HG03097 (cell line): ENCODE measurements around the gene SOWAHD.
"Not testable (repeated sequence)": the region's sequence is repeated elsewhere in the genome, so short reads cannot be mapped to it uniquely, and the experiment has no call there.

Experiments used
- ATAC-seq: cut with Tn5 transposase; IDR thresholded peaks from one replicate; pipeline ENCODE4 v1.9.1; 2021; ENCODE audit not compliant: unreplicated experiment, low FRiP score

Gene SOWAHD, protein sequence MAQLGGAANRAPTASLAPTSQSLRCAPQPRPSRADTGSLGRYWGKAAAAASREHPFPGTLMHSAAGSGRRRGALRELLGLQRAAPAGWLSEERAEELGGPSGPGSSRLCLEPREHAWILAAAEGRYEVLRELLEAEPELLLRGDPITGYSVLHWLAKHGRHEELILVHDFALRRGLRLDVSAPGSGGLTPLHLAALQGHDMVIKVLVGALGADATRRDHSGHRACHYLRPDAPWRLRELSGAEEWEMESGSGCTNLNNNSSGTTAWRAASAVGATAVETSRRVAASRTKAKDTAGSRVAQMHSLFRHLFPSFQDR

DNA sequence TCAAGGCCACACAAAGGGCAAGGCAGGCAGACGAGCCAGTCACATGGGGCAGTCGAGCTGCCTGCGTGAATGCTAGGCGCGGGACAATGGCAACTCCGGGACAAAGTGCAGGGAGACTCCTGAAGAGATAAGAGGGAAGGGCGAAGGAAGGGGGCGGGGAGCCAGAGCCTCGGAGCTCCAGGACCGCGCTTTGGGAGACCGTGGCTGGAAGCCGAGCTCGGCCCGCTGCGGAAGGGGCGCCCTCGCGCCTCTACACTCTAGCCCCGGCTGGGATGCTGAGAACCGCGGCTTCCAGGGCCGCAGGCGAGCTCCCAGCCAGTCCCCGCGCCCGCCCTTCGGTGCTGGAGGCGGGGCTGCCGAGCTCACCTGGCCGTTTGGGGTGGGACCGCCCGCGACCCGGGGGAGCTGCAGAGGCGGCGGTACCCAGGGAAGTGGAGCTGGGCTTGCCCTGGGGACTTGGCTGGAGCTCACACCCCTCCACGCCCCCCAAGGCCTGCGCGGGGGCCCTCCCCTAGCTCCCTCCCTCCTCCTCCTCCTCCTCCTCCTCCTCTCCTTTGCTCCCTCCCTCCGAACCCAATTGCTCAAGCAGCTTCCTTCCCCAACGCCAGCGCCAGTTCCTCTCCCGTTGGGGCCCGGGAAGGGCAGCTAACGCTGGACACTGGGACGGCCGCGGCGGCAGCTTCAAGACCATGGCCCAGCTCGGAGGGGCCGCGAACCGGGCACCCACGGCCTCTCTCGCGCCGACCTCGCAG lies at the start of gene SOWAHD:
Gene SOWAHD (plus strand): TSS at position 610 of the 752 bp plus-strand sequence. CDS start 80 bp downstream, at position 690.
- no peak for ATAC-seq

DNA sequence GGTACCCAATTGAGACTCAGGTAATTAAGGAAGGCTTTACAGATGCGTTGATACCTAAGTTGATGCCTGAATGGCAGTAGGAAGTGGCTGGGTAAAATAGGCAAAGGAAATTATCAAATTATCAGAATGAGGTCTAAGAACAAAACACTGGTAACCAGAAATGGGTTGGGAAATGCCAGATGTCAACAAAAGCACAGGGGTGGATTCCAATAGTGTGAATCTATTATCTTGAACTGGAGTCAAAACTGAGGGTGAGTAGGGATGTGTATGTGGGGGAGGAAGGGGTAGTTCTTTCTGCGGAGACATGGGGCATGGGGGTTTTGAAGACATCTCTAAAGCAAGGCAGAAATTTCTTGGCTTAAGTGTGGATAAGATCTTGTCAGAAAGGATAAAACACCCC lies 49.5 kb upstream of the SOWAHD start:
- ATAC-seq = no peak

DNA sequence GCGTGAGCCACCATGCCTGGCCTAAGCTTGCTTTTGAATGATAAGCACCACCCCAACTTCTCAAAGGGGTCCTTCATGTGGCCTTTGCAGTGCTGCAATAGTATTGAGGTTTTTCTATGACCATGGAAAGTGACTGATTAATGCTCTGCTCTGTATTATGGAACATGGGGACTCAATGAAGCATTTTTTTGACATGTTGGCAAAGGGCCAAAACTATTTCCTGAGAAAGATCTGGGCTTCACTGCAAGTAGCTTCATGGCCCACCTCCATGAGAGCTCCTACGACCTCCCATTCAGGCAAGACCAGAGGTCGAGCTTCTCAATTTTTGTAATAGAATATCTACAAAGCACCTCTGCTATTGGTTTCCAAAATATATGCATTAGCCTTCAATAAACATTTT lies 48.8 kb upstream of the SOWAHD start:
- no peak for ATAC-seq

DNA sequence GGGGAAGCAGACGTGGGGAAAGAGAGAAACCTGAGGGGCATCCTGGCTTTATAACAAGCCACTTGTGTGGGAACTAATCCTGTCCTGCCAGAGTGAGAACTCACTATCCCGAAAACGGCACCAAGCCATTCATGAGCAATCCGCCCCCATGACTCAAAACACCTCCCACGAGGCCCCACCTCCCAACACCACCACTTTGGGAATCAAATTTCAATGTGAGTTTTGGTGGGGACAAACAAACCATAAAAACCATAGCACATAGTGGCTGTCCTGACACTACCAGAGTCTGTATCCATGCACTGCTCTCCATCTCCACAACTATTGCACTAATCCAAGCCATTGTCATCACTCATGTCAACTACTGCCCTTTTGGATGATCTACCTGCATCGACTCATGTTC lies 36.9 kb upstream of the SOWAHD start:
- ATAC-seq = no peak

DNA sequence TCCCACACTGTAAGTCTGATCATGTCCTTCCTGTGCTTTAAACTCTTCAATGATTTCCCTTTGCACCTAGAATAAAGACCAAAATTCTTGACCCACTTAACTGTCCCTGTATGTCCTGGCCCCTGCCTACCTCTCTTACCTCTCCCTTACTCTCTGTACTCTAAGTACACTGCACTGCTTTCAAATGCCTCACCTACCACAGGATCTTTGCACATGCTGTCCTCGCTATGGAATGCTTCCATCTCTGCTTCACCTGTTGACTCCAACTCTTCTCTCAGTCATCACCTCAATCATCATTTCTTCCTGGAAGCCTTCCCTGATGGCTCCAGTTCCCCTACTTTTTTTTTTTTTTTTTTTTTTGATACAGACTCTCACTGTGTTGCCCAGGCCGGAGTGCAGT lies 36.5 kb upstream of the SOWAHD start:
- ATAC-seq = no peak

DNA sequence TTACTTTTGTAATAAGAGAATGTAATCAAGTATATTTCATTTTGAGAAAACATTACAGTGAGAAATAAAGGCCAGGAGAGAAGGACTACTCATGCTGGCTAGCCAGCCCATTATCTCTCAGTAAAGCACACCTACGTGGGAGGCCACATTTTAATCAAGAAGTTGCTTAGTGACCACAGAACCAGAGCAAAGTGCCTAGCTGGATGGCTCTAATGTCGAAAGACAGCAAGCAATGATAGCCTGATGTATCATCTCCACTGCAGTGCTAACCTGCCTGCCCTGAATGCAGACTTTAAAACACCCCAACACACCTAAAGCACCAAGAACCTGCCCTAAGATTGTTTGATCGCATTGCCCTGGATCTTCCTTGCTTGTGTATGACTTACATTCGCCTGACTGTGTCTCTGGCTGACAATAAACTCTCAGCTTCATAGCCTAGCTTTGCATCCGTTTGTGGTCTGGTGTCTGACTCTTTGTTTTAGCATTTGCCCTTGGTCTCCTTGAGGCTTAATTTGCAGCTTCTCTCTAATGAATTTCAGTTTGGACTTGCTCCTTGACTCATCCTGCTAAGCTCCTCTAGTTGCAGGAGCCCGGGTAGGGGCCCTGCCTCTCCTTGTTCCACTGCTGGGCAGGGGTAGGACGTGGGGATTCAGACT lies 31.4 kb upstream of the SOWAHD start:
- ATAC-seq = no peak

DNA sequence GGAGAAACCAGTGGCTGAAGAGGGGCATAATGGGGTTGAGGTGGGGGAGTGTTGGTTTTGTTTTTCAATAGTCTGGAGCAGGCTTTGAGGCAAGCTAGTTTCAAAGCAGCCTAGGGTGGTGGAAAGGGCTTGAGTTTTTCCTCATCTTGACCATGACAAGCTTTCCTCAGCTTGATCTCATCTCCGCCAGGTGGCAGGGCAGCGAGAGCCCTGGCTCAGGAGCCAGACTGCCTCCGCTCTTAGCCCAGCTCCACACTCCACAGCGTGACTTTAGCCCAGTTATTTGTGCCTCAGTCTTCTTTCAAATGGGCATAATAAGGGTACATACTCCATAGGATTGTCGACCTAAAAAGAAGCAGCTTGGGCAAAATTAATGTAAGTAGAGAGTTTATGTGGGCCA lies 29.9 kb upstream of the SOWAHD start:
- ATAC-seq = no peak

DNA sequence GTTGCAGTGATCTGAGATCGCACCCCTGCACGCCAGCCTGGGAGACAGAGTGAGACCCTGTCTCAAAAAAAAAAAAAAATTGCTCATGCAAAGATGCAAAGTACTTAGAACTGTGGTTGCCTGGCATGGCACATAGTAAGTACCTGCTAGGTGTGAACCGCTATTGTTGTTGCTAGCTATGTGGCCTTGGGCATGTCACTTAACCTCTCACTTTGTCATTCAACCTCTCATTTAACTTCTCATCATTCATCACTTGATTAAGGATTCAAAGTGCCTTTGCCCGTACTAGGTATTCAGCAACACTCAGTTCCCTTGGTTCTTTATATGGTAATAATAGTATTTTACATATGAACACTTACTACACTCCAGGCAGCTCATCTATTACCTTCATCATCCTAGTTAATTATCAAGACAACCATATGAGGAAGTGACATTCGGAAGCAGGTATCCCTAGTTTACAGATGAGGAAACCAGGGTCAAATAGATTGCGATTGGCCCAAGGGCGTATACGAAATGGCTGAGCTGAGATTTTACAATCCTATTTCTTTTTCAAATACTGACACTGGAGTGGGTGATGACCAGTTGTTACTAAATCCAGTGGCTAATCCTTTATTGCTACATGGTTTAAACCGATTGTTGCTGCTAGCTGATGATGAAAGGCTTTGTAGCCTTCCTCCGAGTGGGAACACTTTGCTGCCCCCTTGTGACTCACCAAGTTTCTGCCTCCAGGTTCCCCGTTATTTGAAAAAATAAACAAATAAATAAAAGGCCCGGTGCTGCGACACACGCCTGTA lies 28.8 kb upstream of the SOWAHD start:
- ATAC-seq = no peak

DNA sequence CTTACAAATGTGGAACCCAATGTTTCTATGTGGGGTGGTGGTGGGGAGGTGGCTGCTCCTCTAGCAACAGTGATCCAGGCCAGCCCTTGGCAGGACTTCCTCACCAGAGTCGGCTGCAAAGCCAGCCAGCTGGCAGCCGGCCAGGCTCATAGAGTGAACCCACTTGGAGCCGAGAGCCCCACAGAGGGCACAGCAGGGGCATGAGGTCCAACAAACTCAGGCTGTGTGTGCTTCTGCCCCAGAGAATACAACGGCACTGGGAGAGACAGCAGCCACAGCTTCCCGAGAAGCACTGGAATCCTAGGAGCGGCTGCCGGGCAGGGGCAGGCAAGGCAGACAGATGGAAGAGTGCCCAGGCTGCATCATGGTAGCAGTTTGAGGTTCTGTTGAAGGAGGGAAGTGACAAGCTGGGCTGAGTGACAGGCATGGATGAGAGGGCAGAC lies 23.5 kb upstream of the SOWAHD start:
- ATAC-seq = no peak

DNA sequence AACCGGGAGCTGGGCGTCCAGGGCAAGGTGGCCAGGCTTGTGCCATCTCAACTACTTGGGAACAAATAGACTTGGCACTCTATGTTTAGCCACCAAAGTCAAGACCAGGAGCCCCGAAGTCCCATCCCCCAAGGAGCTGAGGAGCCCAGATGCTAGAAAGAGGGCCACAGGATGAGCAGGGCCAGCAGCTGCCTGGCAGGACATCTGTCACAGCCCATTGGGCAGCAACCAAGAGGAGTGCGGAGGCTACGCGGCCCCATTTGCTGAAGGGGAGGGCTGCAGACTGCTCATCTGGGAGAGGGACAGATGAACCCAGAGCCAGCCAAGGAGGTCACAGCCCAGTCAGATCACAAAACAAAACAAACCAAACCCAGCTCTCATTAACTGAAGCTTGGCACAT lies 22.9 kb upstream of the SOWAHD start:
- no peak for ATAC-seq

DNA sequence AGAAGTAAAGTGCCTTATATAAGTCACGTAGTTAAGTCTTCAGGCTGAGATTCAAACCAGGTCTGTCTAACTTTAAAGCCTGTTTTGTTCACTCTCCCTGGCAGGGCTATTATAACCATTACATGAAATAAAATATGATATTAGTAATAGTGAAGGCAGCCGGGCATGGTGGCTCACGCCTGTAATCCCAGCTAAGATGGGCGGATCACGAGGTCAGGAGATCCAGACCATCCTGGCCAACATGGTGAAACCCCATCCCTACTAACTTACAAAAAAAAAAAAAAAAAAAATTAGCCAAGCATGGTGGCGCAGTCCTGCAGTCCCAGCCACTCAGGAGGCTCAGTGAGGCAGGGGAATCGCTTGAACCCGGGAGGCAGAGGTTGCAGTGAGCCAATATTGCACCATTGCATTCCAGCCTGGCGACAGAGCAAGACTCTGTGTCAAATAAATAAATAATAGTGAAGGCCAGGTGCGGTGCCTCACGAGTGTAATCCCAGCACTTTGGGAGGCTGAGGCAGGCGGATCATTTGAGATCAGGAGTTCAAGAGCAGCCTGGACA lies 22.1 kb upstream of the SOWAHD start:
- ATAC-seq = no peak

DNA sequence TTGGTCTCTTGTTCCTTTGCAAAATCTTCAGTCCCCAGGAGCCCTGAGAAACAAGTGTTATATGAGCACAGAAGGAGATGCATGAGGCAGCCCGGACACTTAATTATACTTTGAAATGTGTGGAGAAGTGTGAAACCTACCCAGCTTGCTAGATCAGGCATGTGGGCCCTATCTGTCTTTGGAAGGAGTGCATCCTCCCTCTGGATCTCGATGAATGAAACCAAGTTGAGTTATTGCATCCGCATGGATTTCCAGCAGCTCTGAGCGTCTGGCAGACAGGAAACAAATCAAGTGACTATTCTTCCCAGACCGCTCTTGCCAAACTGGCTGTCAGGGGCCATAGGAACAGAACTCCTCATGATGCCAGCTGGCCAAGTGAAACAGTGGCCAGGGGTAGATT lies 19.6 kb upstream of the SOWAHD start:
- ATAC-seq = no peak

DNA sequence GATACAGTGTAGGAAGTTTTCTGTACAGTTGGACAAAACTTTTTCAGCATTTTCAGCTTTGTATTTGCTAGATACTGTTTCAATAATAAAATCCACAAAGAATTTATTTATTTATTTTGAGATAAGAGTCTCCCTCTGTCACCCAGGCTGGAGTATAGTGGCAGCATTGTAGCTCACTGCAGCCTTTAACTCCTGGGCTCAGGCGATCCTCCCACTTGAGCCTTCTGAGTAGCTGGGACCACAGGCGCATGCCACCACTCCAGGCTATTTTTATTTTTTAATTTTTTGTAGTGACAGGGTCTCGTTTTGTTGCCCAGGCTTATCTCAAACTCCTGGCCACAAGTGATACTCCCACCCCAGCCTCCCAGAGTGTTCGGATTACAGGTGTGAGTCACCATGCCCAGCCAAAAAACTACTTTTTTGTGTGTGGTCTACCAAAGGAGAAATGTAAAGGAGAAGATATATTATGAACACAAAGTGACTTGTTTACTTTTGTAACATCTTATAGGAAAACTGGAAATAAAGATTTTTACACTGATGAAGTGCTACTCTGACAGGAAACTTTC lies 13.0 kb upstream of the SOWAHD start:
- no peak for ATAC-seq

DNA sequence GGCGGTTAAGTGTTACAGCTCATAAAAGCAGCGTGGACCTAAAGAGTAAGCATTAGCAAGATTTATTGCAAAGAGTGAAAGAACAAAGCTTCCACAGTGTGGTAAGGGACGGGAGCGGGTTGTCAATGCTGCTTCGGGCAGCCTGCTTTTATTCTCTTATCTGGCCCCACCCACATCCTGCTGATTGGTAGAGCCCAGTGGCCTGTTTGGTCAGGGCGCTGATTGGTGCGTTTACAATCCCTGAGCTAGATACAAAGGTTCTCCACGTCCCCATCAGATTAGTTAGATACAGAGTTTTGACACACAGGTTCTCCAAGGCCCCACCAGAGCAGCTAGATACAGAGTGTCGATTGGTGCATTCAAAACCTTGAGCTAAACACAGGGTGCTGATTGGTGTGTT lies 8.3 kb upstream of the SOWAHD start:
- ATAC-seq = not testable (repeated sequence)

DNA sequence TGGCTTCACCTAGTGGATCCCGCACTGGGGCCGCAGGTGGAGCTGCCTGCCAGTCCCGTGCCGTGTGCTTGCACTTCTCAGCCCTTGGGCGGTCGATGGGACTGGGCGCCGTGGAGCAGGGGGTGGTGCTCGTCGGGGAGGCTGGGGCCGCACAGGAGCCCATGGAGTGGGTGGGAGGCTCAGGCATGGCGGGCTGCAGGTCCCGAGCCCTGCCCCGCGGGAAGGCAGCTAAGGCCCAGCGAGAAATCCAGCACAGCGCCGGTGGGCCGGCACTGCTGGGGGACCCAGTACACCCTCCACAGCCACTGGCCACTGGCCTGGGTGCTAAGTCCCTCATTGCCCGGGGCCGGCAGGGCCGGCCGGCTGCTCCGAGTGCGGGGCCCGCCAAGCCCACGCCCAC lies 7.6 kb upstream of the SOWAHD start:
- not testable (repeated sequence) for ATAC-seq

DNA sequence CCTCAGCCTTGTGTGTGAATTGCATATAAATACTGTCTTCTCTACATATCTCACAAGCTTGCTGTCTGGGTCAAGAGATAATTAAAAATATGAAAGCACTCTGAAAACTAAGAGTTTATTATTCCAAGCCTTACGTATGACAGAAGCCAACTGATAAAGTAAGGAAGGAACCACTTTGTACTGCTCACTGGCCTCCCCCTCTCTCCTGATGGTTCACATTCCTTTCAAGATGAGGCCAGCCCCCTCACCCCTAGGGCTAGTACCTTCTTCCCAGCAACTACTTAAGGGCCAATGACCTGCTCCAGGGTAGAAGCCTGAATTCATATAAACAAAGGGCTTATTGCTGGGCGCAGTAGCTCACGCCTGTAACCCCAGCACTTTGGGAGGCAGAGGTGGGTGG lies 5.4 kb upstream of the SOWAHD start:
- ATAC-seq = no peak

DNA sequence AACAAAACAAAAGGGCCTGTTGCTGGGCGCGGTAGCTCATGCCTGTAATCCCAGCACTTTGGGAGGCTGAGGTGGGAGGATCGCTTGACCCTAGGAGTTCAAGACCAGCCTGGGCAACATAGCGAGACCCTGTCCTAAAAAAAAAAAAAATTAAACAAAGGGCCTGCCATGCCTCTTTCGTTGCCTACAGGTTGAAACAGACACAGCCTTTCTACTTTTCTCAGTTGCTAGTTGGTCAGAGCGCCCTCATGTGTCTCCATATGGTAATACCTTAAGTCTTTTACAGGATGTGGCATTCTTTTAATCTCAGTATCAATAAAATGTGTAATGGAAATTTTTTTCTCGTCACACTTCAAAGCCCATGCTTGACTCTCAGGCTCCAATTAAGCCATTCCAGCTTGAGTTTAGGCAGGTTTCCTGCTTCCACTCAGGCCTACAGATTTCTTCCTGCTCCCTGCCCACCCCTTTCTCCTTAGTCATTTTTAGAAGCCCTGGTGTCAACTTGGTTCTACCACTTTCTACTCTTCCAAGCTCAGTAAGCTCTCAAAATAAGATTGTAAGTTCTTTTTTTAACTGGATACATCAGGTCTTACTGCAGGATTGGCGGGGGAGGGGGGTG lies 4.6 kb upstream of the SOWAHD start:
- no peak for ATAC-seq

DNA sequence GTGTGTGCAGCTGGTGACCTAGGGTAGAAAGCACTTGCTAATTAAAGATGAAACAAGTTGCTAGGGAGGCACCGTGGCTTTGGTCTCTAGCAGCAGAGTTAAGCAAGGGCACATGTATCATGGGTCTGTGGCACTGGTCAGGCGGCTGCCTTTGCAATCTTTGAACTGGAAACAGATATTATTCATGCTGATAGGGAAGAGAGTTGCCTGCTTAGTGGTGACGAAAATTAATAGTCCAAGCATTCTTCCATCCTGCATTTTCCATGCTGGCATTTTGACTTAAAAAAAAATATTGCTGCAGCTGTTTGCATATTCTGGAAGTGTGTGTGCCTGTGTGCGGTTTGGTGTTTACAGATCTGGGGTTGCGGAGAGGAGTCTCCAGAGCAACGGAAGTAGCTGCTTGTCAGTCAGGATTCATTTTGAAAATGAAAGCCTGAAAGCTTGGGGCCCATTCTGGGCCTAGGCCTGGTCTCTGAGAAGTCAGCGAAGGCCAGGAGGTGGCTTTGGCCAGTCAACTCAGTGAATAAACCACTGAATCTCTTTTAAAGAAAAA lies 2.3 kb upstream of the SOWAHD start:
- peak; percentile 70 for ATAC-seq

DNA sequence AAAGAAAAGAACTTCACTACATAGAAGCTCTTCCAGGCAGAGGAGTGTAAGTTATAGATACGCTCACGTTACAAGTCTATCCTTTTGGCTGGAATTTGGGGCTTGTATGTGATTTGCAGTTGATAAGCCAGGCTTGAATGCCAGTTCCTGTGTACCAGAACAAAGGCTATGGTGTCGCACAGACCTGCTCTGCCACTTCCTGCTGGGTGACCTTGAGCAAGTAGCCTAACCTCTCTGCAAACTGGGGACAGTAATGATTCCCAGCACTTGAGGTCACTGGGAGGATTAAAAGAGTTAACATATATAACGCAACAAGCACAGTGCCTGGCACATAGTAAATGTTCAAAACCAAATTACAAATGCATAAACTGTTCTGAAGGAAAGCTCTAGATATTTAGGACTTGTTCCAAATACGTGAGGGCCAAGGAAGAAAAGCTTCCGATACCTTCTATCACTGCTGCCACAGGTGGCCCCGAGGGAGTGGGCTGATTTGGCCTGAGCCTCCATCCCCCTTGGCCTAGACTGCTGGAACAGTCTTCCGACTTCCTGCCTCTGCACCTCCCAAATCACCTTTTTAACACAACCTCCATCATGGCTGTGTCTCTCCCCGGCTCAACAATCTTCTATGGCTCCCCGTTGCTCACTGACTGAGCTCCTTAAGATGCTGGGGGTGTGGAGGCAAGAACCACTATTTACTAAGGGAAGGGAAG lies 1.3 kb upstream of the SOWAHD start:
- no peak for ATAC-seq
